WI38 (cell line): ENCODE data around the gene ZNF692.
"Not testable (repeated sequence)": the region's sequence is repeated elsewhere in the genome, so short reads cannot be mapped to it uniquely, and the experiment has no call there.

ENCODE experiments used
- H3K4me3 ChIP-seq: 2 replicates; pipeline ENCODE4 v1.5.1; 2011; ENCODE audit warnings: low read depth, mild to moderate bottlenecking, control low read depth, low read length
- TF ChIP-seq, protein P1 (sequence below): IDR thresholded peaks from 2 replicates; pipeline ENCODE4 v1.5.1; 2012; ENCODE audit warnings: low read depth, mild to moderate bottlenecking, control low read depth, low read length

The ZNF692 gene

DNA sequence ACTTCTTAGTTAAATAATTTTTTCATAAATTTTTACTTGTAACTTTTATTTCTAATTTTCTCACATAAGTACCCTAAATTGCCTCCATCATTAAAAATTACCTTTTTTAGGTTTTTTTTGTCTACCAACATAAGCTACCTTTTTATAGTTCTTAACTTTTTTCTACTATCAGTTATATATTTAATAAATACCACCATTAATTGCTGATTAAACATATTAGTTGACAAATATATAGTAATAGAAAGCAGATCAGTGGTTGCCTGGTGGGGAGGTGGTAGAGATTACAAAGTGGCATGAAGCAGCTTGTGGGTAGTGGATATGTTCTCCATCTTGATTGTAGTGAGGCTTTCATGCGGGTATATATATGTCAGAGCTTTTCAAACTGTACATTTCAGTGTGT is 27.0 kb downstream of the ZNF692 start:
- H3K4me3 ChIP-seq, result no peak overlapping the region
- TF ChIP-seq, protein P1, sequence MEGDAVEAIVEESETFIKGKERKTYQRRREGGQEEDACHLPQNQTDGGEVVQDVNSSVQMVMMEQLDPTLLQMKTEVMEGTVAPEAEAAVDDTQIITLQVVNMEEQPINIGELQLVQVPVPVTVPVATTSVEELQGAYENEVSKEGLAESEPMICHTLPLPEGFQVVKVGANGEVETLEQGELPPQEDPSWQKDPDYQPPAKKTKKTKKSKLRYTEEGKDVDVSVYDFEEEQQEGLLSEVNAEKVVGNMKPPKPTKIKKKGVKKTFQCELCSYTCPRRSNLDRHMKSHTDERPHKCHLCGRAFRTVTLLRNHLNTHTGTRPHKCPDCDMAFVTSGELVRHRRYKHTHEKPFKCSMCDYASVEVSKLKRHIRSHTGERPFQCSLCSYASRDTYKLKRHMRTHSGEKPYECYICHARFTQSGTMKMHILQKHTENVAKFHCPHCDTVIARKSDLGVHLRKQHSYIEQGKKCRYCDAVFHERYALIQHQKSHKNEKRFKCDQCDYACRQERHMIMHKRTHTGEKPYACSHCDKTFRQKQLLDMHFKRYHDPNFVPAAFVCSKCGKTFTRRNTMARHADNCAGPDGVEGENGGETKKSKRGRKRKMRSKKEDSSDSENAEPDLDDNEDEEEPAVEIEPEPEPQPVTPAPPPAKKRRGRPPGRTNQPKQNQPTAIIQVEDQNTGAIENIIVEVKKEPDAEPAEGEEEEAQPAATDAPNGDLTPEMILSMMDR, result no peak

DNA sequence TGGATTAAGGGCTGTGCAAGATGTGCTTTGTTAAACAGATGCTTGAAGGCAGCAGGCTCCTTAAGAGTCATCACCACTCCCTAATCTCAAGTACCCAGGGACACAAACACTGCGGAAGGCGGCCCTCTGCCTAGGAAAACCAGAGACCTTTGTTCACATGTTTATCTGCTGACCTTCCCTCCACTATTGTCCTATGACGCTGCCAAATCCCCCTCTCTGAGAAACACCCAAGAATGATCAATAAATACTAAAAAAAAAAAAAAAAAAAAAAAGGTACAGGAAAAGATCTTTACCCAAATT is 28.2 kb downstream of the ZNF692 start:
- H3K4me3 ChIP-seq, result not testable (repeated sequence)

DNA sequence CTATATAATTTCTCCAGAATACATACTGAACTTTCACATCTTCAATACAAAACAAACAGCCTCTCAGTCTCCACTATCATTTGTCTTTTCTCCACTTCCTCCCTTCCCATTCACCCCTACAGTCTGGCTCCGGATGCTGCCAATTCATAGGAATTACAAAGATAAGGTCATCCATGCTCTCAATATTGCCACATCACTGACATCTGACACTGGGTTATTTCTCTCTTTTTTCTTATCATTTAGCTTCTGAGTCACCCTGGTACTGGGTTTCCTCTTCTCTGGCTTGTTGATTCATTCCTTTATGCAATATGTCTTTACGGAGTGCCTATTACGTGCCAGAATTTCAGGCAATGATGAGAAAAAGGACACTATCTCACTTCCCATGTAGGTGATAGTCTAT is 30.0 kb downstream of the ZNF692 start:
- TF ChIP-seq, protein P1, result no peak
- H3K4me3 ChIP-seq, result no peak overlapping the region

DNA sequence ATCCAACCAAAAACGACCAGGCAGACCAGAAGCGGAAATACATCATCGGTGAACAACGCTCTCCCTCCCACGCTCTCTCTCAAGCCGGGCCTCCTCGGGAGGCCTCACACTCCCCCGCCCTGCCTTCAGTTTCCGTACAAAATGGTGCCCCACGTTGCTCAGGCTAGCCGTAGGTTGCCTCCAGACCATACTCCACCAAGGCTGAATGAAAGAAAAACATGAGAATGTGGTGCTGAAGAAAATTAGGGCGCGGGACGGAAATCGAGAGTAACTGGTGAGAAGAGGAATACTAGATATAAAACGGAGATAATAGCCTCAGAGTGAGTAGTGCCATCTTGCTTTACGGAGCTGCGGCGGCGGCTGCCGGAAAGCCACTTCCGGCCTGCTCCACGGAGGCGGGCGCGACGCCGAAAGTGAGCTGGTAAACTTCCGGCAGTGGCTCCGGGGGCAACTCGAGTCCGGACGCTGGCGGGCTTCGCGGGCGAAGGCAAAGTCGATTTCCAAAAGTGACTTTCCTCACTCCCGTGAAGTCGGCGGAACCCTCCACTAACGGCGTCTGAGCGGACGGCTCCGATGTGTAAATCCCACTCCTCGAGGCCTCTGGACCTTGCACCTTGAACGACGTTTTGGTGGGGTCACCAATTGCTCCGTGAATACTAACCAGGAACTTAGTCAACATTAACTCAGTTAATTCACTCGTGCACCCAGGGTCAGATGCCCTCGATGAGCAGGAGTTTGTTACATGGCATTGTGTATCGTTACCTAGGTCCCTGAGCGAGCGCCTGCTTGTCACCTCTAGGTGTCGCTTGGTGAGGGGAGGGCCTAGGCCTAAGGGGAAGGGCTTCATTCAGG is 32.8 kb downstream of the ZNF692 start, which contains the start of gene SH3BP5L:
Gene SH3BP5L (minus strand): TSS at position 7 of the 852 bp plus-strand sequence. CDS start 980 bp downstream, outside the sequence.
- TF ChIP-seq, protein P1, result peak; percentile 64
- peak within 1 kb of the TSS; percentile 75 for H3K4me3 ChIP-seq

DNA sequence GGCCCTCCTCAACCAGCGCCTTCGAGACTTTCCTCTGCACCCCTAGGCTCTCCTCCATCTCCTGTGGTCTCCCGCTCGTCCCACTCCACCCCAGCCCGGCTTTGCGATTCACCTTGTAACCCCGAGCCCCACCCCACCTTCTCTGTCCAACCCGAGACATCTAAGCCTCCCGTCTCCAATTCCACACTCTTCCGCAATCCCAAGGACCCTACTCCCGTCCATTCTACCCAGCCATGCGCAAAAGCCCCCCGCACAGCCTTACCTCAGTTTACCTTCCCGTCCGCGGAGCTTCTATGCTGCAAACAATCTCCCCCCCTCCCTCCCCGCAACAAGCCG is 33.3 kb downstream of the ZNF692 start:
- TF ChIP-seq, protein P1, result no peak
- peak overlapping the region; percentile 75 for H3K4me3 ChIP-seq

DNA sequence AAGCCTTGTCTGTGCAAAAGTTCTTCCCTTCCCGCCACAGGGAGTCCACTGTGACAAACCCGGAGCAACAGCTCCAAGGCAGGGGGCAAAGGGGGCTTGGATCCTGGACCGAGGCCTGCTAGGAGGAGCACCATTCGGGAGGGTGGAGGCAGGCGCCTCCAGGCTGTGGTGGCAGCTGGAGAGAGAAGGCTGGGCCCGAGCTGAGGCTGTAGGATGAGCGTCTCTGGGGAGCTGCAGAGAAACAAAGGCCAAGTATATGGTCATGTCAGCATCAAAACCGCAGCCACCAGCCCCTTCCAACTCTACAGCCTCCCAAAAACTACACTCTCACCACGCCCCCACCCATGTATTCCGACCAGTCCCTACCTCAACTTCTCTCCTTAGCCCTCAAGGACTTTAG is 33.7 kb downstream of the ZNF692 start:
- TF ChIP-seq, protein P1, result no peak
- peak overlapping the region; percentile 75 for H3K4me3 ChIP-seq

DNA sequence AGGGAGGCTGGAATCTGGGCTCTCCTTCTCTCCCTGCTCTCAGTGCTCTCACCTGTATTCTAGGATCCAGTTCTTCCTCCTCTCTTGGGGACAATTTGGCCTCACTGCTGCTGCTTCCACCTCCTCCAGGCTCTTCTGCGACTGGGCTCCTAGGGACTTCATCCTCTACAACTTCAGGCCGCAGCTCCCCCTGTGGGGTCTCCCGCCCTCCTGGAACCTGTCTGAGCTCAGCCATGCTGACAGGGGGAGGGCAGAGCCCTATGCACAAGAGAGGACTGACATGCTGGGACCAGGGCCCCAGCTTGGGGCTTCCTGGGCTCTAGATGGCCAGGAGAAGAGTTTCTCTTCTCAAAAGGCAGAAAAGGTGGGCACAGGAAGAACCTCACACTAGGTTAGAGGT is 34.2 kb downstream of the ZNF692 start:
- TF ChIP-seq, protein P1, result no peak

DNA sequence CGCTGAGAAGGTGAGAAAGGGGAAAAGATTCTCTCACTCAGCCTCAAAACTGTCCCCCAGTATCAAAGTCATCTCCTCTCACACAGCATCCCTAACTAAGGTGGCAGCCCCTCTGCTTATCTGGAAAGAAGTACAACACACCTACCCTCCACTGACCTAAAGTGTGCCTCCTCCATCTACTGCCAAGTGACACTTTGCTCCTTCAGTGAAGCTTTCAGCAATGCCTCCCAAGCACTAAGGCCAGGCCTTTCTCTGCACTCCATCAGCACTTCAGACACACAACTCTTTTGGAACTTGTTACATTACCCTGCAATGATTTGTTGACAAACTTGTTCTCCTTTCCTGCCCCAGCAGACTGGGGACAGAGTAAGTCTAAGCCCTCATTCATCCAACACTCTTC is 34.6 kb downstream of the ZNF692 start:
- TF ChIP-seq, protein P1, result no peak

More for the DNA sequence above, 34.2 kb downstream of the ZNF692 start:
- H3K4me3 ChIP-seq, result peak overlapping the region; percentile 75

More for the DNA sequence above, 34.6 kb downstream of the ZNF692 start:
- peak overlapping the region; percentile 75 for H3K4me3 ChIP-seq
